CD4-positive, alpha-beta T cell treated with Interleukin-4 for 4 hours (primary cell): ENCODE measurements around the gene CREG1.
A peak's percentile ranks its signal among the peaks of the same experiment; 100 is the strongest.

Experiments used
- DNase-seq: peaks from one replicate; pipeline ENCODE4 v3.0.0-alpha.2; 2020

Gene CREG1

GRCh38 chr1:167529829-167530474, 23.6 kb downstream of the CREG1 start:
- DNase-seq = no peak

- no peak for DNase-seq
Observed at GRCh38 chr1:167528057-167528728, 25.4 kb downstream of the CREG1 start.

GRCh38 chr1:167526667-167527383, 26.7 kb downstream of the CREG1 start:
- DNase-seq = no peak

DNA sequence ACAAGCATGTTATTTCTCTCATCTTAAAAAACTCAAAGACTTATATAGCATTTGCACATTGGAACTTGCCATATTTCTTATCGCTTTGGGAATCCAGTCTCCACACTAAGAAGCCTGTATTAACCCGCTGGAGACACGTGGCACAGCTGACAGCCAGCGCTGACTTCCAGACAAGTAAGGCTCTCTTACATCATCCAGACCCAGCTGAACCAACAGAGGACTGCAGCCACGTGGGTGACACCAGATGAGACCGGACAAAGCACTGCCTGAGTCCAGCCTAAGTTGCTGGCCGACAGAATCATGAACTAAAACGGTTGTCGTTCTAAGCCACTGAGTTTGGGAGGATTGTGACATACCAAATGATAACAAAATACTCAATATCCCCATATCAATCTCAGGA, 28.9 kb downstream of the CREG1 start:
- no peak for DNase-seq

DNA sequence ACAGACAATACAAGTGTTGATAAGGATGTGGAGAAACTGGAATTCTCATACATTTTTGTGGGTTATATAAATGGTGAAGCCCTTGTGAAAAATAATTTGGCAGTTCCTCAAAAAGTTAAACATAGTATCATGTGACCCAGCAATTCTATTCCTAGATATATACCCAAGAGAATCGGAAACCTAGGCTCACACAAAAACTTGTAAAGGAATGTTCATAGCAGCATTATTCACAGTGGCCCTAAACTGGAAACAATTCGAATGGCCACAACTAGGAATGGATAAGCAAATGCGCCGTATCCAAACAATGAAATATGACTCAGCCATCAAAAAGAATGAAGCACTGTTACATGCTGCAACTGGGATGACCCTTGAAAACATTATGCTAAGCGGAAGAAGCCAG, 31.3 kb downstream of the CREG1 start:
- no peak for DNase-seq

- no peak for DNase-seq
Observed at GRCh38 chr1:167520711-167521206, 32.8 kb downstream of the CREG1 start.

DNA sequence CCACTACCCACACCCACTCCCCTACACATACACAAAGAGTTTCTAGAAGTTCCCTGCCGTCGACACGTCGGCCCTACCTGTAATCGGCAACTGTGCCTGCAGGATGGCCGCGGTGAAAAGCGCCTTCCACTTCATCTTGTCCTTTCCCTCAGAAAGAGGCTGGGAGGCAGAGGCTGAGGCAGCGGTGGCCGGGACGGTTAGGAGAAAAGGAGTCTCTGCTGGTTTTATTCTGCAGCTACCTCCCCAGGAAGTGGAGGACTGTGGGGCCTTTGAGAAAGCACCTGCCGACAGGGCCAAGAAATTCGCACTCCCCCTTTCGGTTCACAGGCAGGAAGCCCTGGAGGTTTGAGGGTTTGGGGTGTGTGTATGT, 35.2 kb downstream of the CREG1 start, which contains the start of gene CD247:
Gene CD247, minus strand, starts transcription at position 199 of the 370 bp plus-strand sequence. Its CDS starts 64 bp downstream, at position 135.
- DNase-seq = peak; percentile 88

DNA sequence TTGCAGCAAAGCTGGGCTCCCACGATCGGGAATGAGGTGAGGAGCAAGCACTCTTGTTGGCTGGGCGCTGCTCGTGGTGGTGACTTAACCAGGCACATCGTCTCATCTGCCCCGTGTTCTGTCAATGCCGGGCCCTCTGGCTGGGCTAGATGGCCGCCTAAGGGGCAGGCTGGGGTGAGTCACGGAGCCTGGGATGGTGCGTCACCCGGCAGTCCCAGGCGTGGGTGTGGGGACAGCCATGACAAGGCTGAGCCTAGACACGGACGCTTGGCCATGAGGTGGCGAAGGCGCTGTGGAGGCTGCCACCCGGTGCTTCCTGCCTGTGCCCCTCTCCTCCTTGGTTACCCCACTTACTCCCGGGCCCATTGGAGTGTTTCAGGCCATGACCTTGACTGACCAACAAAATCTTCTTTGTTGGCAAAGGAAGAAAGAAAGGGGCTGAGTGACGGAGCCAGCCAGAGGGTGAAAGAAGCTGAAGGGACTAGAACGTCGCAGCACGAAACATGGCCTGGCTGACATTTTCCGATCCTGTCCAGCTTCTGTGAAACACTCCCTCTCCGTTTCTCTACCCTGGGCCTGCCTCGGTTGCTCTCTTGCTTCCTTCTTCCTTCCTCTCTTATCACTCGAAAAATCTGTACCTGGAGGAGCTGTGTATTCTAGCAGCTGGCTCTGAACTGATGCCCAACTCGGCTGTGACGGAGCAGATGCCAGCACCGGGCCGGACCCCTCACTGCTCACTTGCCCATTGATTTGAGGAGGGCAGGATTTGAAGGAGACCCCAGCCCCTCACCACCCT, 35.8 kb downstream of the CREG1 start:
- peak; percentile 92 for DNase-seq

- peak; percentile 65 for DNase-seq
Observed at GRCh38 chr1:167516404-167517388, 36.9 kb downstream of the CREG1 start.

- no peak for DNase-seq
Observed at GRCh38 chr1:167515893-167516321, 37.7 kb downstream of the CREG1 start.

- DNase-seq = no peak
Observed at GRCh38 chr1:167515461-167515860, 38.1 kb downstream of the CREG1 start.

DNA sequence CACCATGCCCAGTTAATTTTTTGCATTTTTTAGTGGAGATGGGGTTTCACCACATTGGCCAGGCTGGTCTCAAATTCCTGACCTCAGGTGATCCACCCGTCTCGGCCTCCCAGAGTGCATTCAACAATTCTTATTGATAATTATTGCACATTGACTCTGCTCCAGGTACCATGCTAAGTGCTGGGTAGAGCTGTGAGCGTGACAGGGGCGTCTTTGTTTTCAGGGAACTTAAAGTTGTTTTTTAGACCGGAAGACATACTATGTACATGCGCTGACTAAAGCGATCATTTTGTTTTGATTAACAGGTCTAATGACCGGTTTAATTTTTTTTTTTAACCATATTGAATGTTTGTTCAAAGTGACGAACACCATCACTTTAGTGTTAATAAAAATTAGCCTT, 39.3 kb downstream of the CREG1 start:
- DNase-seq = peak; percentile 51

GRCh38 chr1:167512046-167512654, 41.4 kb downstream of the CREG1 start:
- no peak for DNase-seq

DNA sequence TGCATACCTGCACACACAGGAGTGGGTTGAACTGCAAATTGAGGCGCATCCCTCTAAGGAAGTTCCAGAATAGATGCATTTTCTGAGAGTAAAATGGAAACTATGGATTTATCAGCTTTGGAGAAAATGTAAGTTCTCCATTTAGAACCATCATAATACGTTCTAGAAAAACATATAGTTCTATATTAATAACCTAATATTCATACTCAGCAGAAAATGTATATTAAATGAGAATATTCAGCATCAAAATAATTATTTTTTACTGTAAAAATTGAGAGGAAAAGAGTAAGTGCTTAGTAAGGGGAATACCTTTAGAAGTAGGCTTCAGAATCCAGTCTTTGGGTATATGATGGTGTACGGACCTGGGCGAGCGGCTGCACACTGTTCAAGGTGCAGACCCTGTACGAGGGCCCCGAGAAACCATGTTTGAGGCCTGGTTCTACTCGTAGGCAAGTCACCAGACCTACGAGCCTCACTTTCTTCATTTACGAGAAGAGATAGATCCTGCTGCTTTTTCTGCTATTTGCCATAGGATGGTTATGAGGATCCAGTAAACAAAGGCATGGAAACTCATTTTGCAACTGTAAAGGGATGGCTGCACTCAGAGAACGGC, 42.1 kb downstream of the CREG1 start:
- no peak for DNase-seq

GRCh38 chr1:167510881-167511280, 42.7 kb downstream of the CREG1 start:
- no peak for DNase-seq

GRCh38 chr1:167510244-167510643, 43.3 kb downstream of the CREG1 start:
- DNase-seq = no peak

DNA sequence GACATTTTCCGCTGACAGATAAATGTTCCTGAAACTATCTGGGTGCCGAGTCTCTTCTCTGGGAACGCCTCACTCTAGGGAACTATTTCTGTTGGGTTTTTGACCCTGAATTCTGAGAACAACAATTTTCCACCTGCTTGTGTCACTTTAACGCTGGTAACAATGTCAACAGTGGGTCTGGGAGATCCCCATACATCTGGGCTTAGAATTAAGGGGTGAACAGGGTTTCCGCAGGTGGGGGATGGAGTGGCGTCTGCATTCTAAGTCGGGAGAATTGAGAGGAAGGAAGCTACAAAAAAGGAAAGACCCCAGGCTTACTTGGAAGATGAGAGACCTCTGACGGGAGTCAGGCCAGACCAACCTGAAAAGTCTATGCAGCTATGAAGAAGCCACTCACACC, 44.0 kb downstream of the CREG1 start:
- DNase-seq = peak; percentile 42

DNA sequence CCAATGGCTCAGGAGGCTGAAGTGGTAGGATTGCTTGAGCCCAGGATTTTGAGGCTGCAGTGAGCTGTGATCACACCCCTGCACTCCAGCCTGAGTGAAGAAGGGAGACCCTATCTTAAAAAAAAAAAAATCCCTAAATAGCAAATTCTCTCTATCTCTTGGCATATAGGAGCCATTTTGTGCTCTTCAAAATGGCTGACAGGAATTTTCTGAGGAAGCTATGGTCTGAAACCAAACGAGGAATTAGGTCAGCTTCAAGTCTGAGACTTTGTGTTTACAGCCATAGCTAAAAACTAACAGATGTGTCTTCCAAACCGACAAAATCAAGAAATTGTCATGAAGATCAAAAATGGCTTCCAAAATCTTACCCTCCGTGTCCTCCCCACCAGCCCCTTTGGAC, 45.8 kb downstream of the CREG1 start:
- DNase-seq = no peak

DNA sequence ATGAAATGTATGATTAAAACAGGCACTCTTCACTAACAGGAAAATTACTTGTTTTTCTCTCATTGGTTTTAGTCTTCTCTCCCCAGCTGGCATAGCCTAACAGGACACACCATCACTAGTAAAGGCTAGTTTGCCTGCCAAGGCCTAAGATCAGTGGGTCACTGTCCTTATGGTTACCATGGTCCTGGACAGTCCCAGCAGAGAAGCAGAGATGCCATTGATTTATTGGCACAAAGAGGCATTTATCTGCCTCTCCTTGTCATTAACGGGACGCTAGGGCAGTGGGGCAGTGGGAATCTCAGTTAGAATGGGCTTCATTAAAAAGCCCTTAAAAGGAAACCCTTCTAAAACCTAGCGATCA, 49.1 kb downstream of the CREG1 start:
- DNase-seq = no peak

GRCh38 chr1:167503626-167504466, 49.7 kb downstream of the CREG1 start:
- DNase-seq = no peak
